Liver (tissue), 3 donors: ENCODE data around the gene EXOG.

ENCODE experiments used
- ATF3 ChIP-seq: IDR thresholded peaks from 2 replicates; pipeline ENCODE4 v1.6.1; 2016; ENCODE audit warnings: antibody characterized with exemption
- CTCF ChIP-seq: fragments of 150-350 bp; IDR thresholded peaks from 2 replicates; pipeline ENCODE4 v1.5.1; 2017; ENCODE audit warnings: improper control_type of control experiment, low read depth, low read length; ENCODE audit not compliant: missing input control
- EGR1 ChIP-seq, 2 donors: IDR thresholded peaks; 2 replicates each; pipeline ENCODE4 v1.6.1; 2016 to 2018; ENCODE audit warnings: antibody characterized with exemption in 2 of 2, low read depth in 2 of 2
- FOXA1 ChIP-seq: IDR thresholded peaks from 2 replicates; pipeline ENCODE4 v1.6.1; 2016; ENCODE audit warnings: antibody characterized with exemption
- GABPA ChIP-seq, 2 donors: IDR thresholded peaks in 1 of 2; conservative IDR thresholded peaks in 1 of 2; 2 replicates each; pipeline ENCODE4 v1.6.1; 2016; ENCODE audit warnings: antibody characterized with exemption in 2 of 2, mild to moderate bottlenecking in 1 of 2, moderate library complexity in 1 of 2
- JUND ChIP-seq, 2 donors: IDR thresholded peaks; 2 replicates each; pipeline ENCODE4 v1.6.1; 2016; ENCODE audit warnings: antibody characterized with exemption in 2 of 2
- MAX ChIP-seq: IDR thresholded peaks from 2 replicates; pipeline ENCODE4 v1.6.1; 2016; ENCODE audit warnings: antibody characterized with exemption
- RAD21 ChIP-seq, 2 donors: IDR thresholded peaks; 2 replicates each; pipeline ENCODE4 v1.6.1; 2016; ENCODE audit warnings: antibody characterized with exemption in 2 of 2, mild to moderate bottlenecking in 2 of 2
- RXRA ChIP-seq, 2 donors: IDR thresholded peaks; 2 replicates each; pipeline ENCODE4 v1.6.1; 2017 to 2018; ENCODE audit warnings: antibody characterized with exemption in 2 of 2, mild to moderate bottlenecking in 1 of 2
- TAF1 ChIP-seq: conservative IDR thresholded peaks from 2 replicates; pipeline ENCODE4 v1.6.1; 2016; ENCODE audit warnings: antibody characterized with exemption, mild to moderate bottlenecking
- YY1 ChIP-seq: IDR thresholded peaks from 2 replicates; pipeline ENCODE4 v1.6.1; 2016; ENCODE audit warnings: antibody characterized with exemption, mild to moderate bottlenecking
- ZBTB33 ChIP-seq: IDR thresholded peaks from 2 replicates; pipeline ENCODE4 v1.6.1; 2016; ENCODE audit warnings: antibody characterized with exemption
- TF ChIP-seq, protein P1 (sequence below): IDR thresholded peaks from 2 replicates; pipeline ENCODE4 v1.6.1; 2016; ENCODE audit warnings: antibody characterized with exemption, mild to moderate bottlenecking
- donor health status: healthy.
- donor health status: healthy.

- TF ChIP-seq, protein P1, sequence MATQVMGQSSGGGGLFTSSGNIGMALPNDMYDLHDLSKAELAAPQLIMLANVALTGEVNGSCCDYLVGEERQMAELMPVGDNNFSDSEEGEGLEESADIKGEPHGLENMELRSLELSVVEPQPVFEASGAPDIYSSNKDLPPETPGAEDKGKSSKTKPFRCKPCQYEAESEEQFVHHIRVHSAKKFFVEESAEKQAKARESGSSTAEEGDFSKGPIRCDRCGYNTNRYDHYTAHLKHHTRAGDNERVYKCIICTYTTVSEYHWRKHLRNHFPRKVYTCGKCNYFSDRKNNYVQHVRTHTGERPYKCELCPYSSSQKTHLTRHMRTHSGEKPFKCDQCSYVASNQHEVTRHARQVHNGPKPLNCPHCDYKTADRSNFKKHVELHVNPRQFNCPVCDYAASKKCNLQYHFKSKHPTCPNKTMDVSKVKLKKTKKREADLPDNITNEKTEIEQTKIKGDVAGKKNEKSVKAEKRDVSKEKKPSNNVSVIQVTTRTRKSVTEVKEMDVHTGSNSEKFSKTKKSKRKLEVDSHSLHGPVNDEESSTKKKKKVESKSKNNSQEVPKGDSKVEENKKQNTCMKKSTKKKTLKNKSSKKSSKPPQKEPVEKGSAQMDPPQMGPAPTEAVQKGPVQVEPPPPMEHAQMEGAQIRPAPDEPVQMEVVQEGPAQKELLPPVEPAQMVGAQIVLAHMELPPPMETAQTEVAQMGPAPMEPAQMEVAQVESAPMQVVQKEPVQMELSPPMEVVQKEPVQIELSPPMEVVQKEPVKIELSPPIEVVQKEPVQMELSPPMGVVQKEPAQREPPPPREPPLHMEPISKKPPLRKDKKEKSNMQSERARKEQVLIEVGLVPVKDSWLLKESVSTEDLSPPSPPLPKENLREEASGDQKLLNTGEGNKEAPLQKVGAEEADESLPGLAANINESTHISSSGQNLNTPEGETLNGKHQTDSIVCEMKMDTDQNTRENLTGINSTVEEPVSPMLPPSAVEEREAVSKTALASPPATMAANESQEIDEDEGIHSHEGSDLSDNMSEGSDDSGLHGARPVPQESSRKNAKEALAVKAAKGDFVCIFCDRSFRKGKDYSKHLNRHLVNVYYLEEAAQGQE = no peak
- TF ChIP-seq RXRA (IDR thresholded peaks at IDR 0.05) (no peak), GABPA (IDR thresholded peaks at IDR 0.05 in 1 of 2, conservative IDR thresholded peaks at IDR 0.05 in 1 of 2) (no peak), CTCF (no peak), EGR1 (IDR thresholded peaks at IDR 0.05; ENCODE audit: low read depth in 2 of 2) (no peak), RAD21 (IDR thresholded peaks at IDR 0.05) (no peak), ZBTB33 (no peak), JUND (IDR thresholded peaks at IDR 0.05) (no peak), ATF3 (no peak), TAF1 (no peak), MAX (no peak), YY1 (no peak), FOXA1 (no peak)
Observed at GRCh38 chr3:38477057-38477820, 18.9 kb upstream of the EXOG start.
